Kidney (tissue), 14 donors: Measurements from ENCODE around the gene CBFA2T3. TPM values are rescaled to one million over a fixed set of nuclear protein-coding genes. Genes with fewer than 3 reads are reported as not detected.

Experiments used
- DNase-seq, 5 donors: peaks; one replicate each; pipeline ENCODE4 v3.0.0-alpha.2; 2013 to 2020
- FAIRE-seq: peaks from 2 replicates; lab custom pipeline; 2012; peaks lifted over from hg19 to GRCh38; lab: Jason Lieb, UNC
- H3K27ac ChIP-seq, 2 donors: one replicate each; pipeline ENCODE4 v1.7.0; 2013; ENCODE audit warnings: low read depth in 2 of 2, low read length in 2 of 2, inconsistent platforms in 1 of 2
- H3K27me3 ChIP-seq: one replicate; pipeline ENCODE4 v1.7.1; 2013; ENCODE audit warnings: low read length, inconsistent platforms; ENCODE audit not compliant: control insufficient read depth, insufficient read depth
- H3K36me3 ChIP-seq, 3 donors: one replicate each; pipeline versions ENCODE4 v1.7.0 to v1.7.1; 2013; ENCODE audit warnings: low read length in 3 of 3, control low read depth in 1 of 3, inconsistent platforms in 1 of 3; ENCODE audit not compliant: insufficient read depth in 3 of 3, control insufficient read depth in 2 of 3
- H3K4me1 ChIP-seq, 3 donors: one replicate each; pipeline versions ENCODE4 v1.7.0 to v1.7.1; 2013; ENCODE audit warnings: low read length in 3 of 3, inconsistent platforms in 1 of 3, low read depth in 1 of 3; ENCODE audit not compliant: control insufficient read depth in 2 of 3, insufficient read depth in 2 of 3
- H3K4me3 ChIP-seq, 3 donors: one replicate each; pipeline versions ENCODE4 v1.7.0 to v1.8.1; 2013; ENCODE audit warnings: low read length in 3 of 3, control low read depth in 1 of 3, inconsistent platforms in 1 of 3
- H3K9ac ChIP-seq, 3 donors: one replicate each; pipeline versions ENCODE4 v1.7.0 to v1.7.1; 2013; ENCODE audit warnings: low read length in 3 of 3, control low read depth in 1 of 3, inconsistent platforms in 1 of 3
- H3K9me3 ChIP-seq, 3 donors: one replicate each; pipeline versions ENCODE4 v1.7.0 to v1.7.1; 2013; ENCODE audit warnings: low read length in 3 of 3, control low read depth in 1 of 3, inconsistent platforms in 1 of 3; ENCODE audit not compliant: control insufficient read depth in 2 of 3, insufficient read depth in 1 of 3
- CTCF ChIP-seq: IDR thresholded peaks from 3 replicates; pipeline ENCODE4 v1.5.1; 2012; ENCODE audit warnings: mild to moderate bottlenecking, moderate library complexity, borderline replicate concordance; ENCODE audit not compliant: insufficient read depth; ENCODE audit errors: extremely low read depth
- intact Hi-C: fragments of 100-400 bp; cut with DNase I; formaldehyde crosslinking; loops from one replicate; pipeline ENCODE4 v1.11.1; 2022
- polyA plus RNA-seq: library from polyadenylated mRNA; stranded (reverse); fragments of 350-450 nt; fragmentation: Illumina TruSeq; extraction: RNeasy Lipid Tissue Mini Kit (QIAGEN cat#74804); gene quantifications from one replicate; pipeline ENCODE4 v1.2.3, GENCODE V29; 2014; ENCODE audit warnings: low read depth, low replicate concordance; ENCODE audit not compliant: insufficient read depth
- total RNA-seq: library from RNA; stranded (reverse); fragmentation: NEBNext Ultra II Directional; extraction: Animal tissue kit (Norgen Biotek cat#: 25700); gene quantifications from one replicate; pipeline ENCODE4 v1.2.1, GENCODE V29; 2021
- donor health status: control.
- donor health status: control.
- donor health status: control.
- donor health status: control.
- donor health status: control.
- donor health status: DM: yes; HTN: yes; CAD: no.
- donor health status: Normal renal cell carcinoma (clear cell type).

Gene CBFA2T3
- total and polyA plus RNA-seq, 2 donors from 2014 or later = 0.75 to 8.0 TPM

GRCh38 chr16:88908307-88908706, 68.7 kb downstream of the CBFA2T3 start:
- no peak overlapping the region for H3K4me3 ChIP-seq
- no peaks in the 10 kb centered on the region for H3K4me1 ChIP-seq
- no peak for FAIRE-seq
- DNase-seq = no peak
- no peak overlapping the region for H3K9ac ChIP-seq
- no peaks in the 10 kb centered on the region for H3K36me3 ChIP-seq
- TF ChIP-seq CTCF = no peak
- intact Hi-C loops = no loop called here
- H3K9me3 ChIP-seq = no peaks in the 10 kb centered on the region
- no peak overlapping the region for H3K27ac ChIP-seq
- H3K27me3 ChIP-seq = no peaks in the 10 kb centered on the region

GRCh38 chr16:88907768-88908167, 69.2 kb downstream of the CBFA2T3 start:
- no peak for FAIRE-seq
- H3K27ac ChIP-seq = no peak overlapping the region

GRCh38 chr16:88906535-88907105, 70.4 kb downstream of the CBFA2T3 start:
- Histone ChIP-seq H3K27ac (no peak overlapping the region), H3K4me3 (no peak overlapping the region), H3K4me1 (no peaks in the 10 kb centered on the region), H3K27me3 (no peaks in the 10 kb centered on the region), H3K9me3 (no peaks in the 10 kb centered on the region), H3K9ac (no peak overlapping the region), H3K36me3 (no peaks in the 10 kb centered on the region)
- intact Hi-C loops = no loop called here
- no peak for DNase-seq
- no peak for FAIRE-seq
- no peak for TF ChIP-seq CTCF

More at GRCh38 chr16:88907768-88908167, 69.2 kb downstream of the CBFA2T3 start:
- no peak overlapping the region for H3K4me3 ChIP-seq
- no peaks in the 10 kb centered on the region for H3K4me1 ChIP-seq
- DNase-seq = no peak
- H3K36me3 ChIP-seq = no peaks in the 10 kb centered on the region
- no peaks in the 10 kb centered on the region for H3K27me3 ChIP-seq
- intact Hi-C loops = no loop called here
- TF ChIP-seq CTCF = no peak
- no peaks in the 10 kb centered on the region for H3K9me3 ChIP-seq
- no peak overlapping the region for H3K9ac ChIP-seq

GRCh38 chr16:88906020-88906419, 71.0 kb downstream of the CBFA2T3 start:
- DNase-seq (no peak), FAIRE-seq (no peak)
- intact Hi-C loops = no loop called here
- no peak overlapping the region for H3K9ac ChIP-seq
- no peaks in the 10 kb centered on the region for H3K36me3 ChIP-seq
- no peaks in the 10 kb centered on the region for H3K4me1 ChIP-seq
- no peak overlapping the region for H3K27ac ChIP-seq
- H3K27me3 ChIP-seq = no peaks in the 10 kb centered on the region
- H3K4me3 ChIP-seq = no peak overlapping the region
- no peak for TF ChIP-seq CTCF
- no peaks in the 10 kb centered on the region for H3K9me3 ChIP-seq
